ENCODE results near the gene RAB5B. TPM values are rescaled to one million over a fixed set of nuclear protein-coding genes. Genes with fewer than 3 reads are reported as not detected.

RAB5B gene
- total RNA-seq, 1 experiment from 2014 or later: 48.4 TPM

DNA sequence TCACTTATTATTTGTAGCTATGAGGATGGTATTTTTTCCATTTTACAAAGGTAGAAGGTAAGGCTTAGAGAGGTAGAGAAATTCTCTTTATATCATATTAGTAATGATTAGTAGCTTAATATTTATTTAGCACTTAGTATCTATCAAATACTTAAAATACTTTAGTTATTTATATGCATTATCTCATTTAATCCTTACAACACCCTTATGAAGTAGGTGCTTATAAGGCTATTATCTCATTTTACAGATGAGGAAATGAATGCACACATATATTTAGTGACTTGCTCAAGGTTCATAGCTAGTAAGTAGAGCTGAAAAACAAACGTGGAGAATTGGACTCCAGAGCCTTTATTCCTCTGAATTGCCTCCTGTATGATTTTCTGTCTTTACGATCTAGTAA lies 11.0 kb downstream of the RAB5B start:
- Histone ChIP-seq H3K18ac (ENCODE audit: insufficient read length, low read depth, low read length) (no peak overlapping the region), H2AK5ac (ENCODE audit: insufficient read length, low read length) (no peak overlapping the region), H3K4me1 (ENCODE audit: insufficient read depth, low read length) (no peaks in the 10 kb centered on the region), H2BK5ac (ENCODE audit: insufficient read length, low read length) (no peak overlapping the region), H4K5ac (ENCODE audit: insufficient read length, low read depth, low read length) (no peak overlapping the region), H2BK20ac (ENCODE audit: low read depth, low read length, poor library complexity, severe bottlenecking) (no peak overlapping the region), H4K8ac (replicated peaks; ENCODE audit: insufficient read length, low read depth, low read length) (no peak overlapping the region), H2BK120ac (ENCODE audit: low read depth, low read length, poor library complexity, severe bottlenecking) (no peak overlapping the region), H3K23me2 (ENCODE audit: insufficient read length, low read depth, low read length, poor library complexity, severe bottlenecking) (no peaks in the 10 kb centered on the region), H3K23ac (ENCODE audit: insufficient read length, low read depth, low read length) (no peak overlapping the region), H3K79me2 (ENCODE audit: insufficient read depth, low read length) (no peaks in the 10 kb centered on the region), H3K79me1 (ENCODE audit: insufficient read depth, low read depth, low read length, poor library complexity, severe bottlenecking) (no peaks in the 10 kb centered on the region), H2BK12ac (ENCODE audit: insufficient read length, low read depth, low read length) (no peak overlapping the region), H3K4me2 (ENCODE audit: insufficient read depth, insufficient read length, low read length) (no peak overlapping the region), H4K20me1 (ENCODE audit: control insufficient read depth, insufficient read depth, insufficient read length) (no peaks in the 10 kb centered on the region), H2AFZ (ENCODE audit: low read length) (no peak overlapping the region), H4K91ac (ENCODE audit: insufficient read length, low read depth, low read length) (no peak overlapping the region), H3K4ac (ENCODE audit: low read depth, low read length) (no peak overlapping the region), H3K56ac (ENCODE audit: insufficient read length, low read depth, low read length) (no peak overlapping the region), H3K9ac (ENCODE audit: extremely low read depth, insufficient read length, low read length) (no peak overlapping the region), H3K27me3 (ENCODE audit: insufficient read depth, low read length) (no peaks in the 10 kb centered on the region), H3K14ac (ENCODE audit: insufficient read depth, low read length) (no peak overlapping the region), H3K27ac (ENCODE audit: insufficient read length, low read depth, low read length) (no peak overlapping the region), H3T11ph (ENCODE audit: low read length) (no peak overlapping the region), H3K9me3 (ENCODE audit: control insufficient read depth, low read depth, low read length) (no peaks in the 10 kb centered on the region), H2BK15ac (ENCODE audit: low read depth, low read length) (no peak overlapping the region)
- DNase-seq: no peak
- TF ChIP-seq, protein P1, sequence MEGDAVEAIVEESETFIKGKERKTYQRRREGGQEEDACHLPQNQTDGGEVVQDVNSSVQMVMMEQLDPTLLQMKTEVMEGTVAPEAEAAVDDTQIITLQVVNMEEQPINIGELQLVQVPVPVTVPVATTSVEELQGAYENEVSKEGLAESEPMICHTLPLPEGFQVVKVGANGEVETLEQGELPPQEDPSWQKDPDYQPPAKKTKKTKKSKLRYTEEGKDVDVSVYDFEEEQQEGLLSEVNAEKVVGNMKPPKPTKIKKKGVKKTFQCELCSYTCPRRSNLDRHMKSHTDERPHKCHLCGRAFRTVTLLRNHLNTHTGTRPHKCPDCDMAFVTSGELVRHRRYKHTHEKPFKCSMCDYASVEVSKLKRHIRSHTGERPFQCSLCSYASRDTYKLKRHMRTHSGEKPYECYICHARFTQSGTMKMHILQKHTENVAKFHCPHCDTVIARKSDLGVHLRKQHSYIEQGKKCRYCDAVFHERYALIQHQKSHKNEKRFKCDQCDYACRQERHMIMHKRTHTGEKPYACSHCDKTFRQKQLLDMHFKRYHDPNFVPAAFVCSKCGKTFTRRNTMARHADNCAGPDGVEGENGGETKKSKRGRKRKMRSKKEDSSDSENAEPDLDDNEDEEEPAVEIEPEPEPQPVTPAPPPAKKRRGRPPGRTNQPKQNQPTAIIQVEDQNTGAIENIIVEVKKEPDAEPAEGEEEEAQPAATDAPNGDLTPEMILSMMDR (conservative IDR thresholded peaks at IDR 0.05): no peak
- no peaks in the 10 kb centered on the region for H3K4me1 Mint-ChIP-seq
- no peaks in the 10 kb centered on the region for H3K27me3 Mint-ChIP-seq (ENCODE audit: low read depth)
- no peak overlapping the region for H3K27ac Mint-ChIP-seq
- no CpG with 5 or more reads among the region's 2 CpGs for WGBS (ENCODE audit: extremely low coverage, insufficient read length, low lambda C conversion rate)
- H3K36me3 Mint-ChIP-seq (ENCODE audit: insufficient read depth in 1 of 3, low read depth in 3 of 3): peaks cover 21 to 69% (median 65%) of the 10 kb centered on the region in 3 experiments; a peak in 6 of 7 replicates
- no peak overlapping the region for H3K4me3 Mint-ChIP-seq
- no peaks in the 10 kb centered on the region; a peak in 1 of 5 replicates for H3K9me3 Mint-ChIP-seq
